HL-60/S4 (cell line): ENCODE measurements around the gene ALPI.

Source experiments
- in situ Hi-C: fragments of 300-500 bp; cut with MboI; formaldehyde crosslinking; loops from 2 replicates; pipeline ENCODE4 v1.14.3; 2022; ENCODE audit warnings: low sequenced_read_pairs

ALPI gene

DNA sequence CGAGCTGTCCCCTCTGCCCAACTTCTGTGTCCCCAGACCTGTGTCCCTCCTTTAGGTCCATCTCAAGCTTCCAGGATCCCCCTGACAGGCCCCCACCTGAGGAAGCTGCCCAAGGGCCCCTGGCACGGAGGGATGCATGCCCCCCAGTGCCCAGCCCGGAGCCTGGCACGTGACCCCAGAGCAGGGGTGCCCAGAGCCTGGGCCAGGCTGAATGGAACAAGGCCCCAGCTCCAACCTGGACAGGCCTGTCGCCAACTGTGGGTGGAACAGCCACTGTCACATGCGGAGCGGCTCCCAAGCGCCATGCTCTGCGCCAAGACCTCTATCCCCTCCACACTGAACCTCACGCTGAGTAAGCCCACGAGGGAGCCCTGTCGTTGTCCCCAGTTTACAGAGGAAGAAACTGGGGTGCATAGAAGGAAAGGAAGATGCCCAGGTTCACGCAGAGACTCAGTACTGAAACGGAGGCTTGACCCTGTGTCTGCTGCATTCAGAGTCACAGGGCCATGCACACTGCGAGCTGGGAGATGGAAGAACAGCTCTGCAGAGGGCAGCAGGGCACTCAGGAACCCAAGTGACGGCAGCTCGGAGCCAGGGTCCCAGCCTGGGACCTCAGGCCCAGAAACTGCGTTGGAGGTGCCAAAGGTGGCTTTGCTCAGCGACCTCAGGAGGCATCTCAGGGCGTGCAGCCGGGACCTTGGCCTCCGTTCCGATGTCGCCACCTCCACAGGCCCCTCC lies 37.2 kb downstream of the ALPI start:
- in situ Hi-C loops, result no loop called here

GRCh38 chr2:232493701-232494474 lies 37.9 kb downstream of the ALPI start:
- in situ Hi-C loops, result no loop called here

GRCh38 chr2:232494542-232494941 lies 38.6 kb downstream of the ALPI start:
- in situ Hi-C loops, result no loop called here

- in situ Hi-C loops, result no loop called here
These were observed 39.3 kb downstream of the ALPI start for GRCh38 chr2:232495292-232495691.

DNA sequence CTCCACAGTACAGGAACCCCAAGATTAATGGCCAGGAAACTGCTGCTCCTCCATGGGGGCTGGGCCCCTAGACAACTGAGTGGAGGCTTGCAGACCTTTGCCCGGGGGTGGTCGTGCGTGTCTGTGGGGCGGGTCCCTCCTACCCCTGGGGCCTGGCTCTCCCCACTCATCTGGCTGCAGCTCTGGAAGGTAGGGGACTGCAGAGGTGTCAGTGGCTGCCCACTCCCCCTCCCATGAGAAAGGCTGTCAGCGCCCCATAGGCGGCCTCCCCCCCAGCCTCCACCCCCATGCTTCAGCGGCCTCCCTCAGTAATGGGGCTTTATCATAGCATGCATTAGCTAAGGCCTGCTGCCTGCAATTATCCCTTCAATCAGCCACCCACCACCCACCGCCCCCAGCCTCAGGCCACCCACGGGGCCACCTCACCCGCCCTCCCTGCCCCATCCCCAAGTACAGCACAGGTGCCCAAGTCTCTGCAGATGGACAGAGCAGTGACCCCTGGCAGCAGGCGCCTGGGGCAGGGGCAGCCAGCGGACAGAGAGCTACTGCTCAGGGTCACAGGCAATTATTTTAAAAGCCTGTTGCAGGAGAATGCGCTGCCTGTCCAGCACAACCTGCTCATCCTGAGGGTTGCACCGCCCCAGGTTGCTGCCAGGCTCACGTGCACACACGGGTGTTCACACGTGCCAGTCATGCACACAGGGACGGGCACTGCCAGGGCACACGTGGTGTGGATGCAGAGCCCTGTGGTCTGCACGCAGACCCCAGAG lies 40.7 kb downstream of the ALPI start:
- in situ Hi-C loops, result no loop called here

- in situ Hi-C loops, result no loop called here
These were observed 41.4 kb downstream of the ALPI start for GRCh38 chr2:232497348-232497747.

DNA sequence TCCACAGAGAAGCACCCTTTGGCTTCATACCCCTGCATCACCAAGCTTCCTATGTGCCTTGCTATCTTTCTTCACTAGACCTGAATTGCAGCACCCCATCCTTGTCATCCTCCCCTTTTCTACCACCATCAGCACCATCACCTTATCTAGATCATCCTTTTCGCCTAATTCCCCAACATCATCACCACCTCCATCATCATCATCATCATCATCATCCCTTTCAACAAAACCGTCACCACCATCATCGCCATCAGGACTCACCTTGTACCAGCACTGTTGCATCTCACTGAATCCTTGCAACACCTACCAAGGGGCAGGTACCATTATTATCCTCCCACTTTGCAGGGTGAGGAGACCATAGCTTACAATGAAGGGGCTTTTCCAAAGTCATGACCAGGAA lies 42.5 kb downstream of the ALPI start:
- in situ Hi-C loops, result no loop called here

- in situ Hi-C loops, result no loop called here
These were observed 45.4 kb downstream of the ALPI start for GRCh38 chr2:232501331-232501771.

DNA sequence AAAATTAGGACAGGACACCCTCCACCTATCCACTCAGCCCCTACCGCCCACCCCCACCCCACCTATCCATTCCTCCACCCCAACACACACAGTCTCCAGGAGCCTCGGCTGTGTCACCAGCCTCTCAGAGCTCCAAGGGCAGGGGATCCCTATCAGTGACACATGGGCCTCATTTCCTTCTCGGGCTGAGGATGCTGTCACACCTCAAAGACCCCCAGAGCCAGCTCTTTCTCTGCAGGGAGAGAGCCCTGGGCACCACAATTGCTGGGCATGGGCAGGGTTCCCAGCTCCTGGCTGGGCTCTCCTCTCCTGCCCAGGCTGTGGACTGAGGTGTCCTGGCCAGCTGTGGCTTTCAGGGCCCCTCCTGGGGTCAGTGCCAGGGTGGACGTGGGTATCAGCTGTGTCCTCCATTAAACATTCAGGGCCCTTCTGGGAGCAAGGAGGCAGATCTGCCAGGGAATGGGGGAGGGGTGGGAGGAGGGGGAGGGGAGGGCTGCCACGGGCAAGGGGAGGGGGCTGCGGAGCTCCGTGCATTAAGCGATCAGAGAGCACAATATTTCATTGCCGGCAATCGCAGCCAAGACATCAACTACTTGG lies 45.9 kb downstream of the ALPI start:
- in situ Hi-C loops, result no loop called here

GRCh38 chr2:232502511-232502910 lies 46.6 kb downstream of the ALPI start:
- in situ Hi-C loops, result no loop called here

GRCh38 chr2:232502911-232503808 lies 47.2 kb downstream of the ALPI start:
- in situ Hi-C loops, result no loop called here

GRCh38 chr2:232503809-232504323 lies 47.9 kb downstream of the ALPI start:
- in situ Hi-C loops, result no loop called here

GRCh38 chr2:232504438-232504837 lies 48.5 kb downstream of the ALPI start:
- in situ Hi-C loops, result no loop called here

- in situ Hi-C loops, result no loop called here
These were observed 49.9 kb downstream of the ALPI start for GRCh38 chr2:232505856-232506255.

- in situ Hi-C loops, result no loop called here
These were observed 50.8 kb downstream of the ALPI start for GRCh38 chr2:232506709-232507108.

DNA sequence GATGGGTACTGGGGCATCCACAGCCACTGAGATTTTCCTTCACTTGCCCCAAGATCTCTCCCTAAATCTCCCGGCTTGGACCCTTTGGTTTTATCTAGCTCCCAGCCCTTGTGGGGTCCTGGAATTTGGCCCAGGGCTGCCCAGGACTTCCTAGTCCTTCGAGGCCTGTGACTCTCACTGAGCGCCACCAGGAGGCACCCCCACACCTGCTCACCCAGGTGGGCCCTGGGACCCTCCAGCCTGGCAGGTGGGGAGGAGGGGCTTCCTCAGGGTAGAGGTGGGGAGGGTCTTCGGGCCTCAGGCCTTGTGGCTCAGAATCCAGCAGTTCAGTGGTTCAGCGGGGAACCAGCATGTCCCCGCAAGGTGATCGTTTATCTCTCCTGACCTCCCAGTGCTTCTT lies 52.3 kb downstream of the ALPI start:
- in situ Hi-C loops, result no loop called here
